Naive thymus-derived CD8-positive, alpha-beta T cell (primary cell): ENCODE measurements around the gene TPO. TPM values are rescaled to one million over a fixed set of nuclear protein-coding genes. Genes with fewer than 3 reads are reported as not detected.

Experiments used
- ATAC-seq, 2 donors: fragments of 150-1000 bp; cut with Tn5 transposase in 1 of 2; sonication (Bioruptor Pico), chemical (Tn5 transposase) in 1 of 2; 1 replicate in 1 of 2; 2 replicates in 1 of 2; pipeline ENCODE4 v1.10.0; 2021; ENCODE audit warnings: mild to moderate bottlenecking in 2 of 2, moderate library complexity in 2 of 2
- POLR2A ChIA-PET: fragments of 350-600 bp; sonication (Branson Sonifier 250); formaldehyde crosslinking; loops from one replicate; lab custom pipeline; 2021; ENCODE audit warnings: antibody characterized with exemption; lab: Charles Lee
- DNase-seq, 10 donors: peaks; one replicate each; pipeline versions ENCODE4 v3.0.0 to v3.0.0-alpha.2; 2020 to 2022
- H3K27ac Mint-ChIP-seq, 10 donors: one replicate each; pipeline ENCODE4 v1.8.0; 2020 to 2022; ENCODE audit warnings: mild to moderate bottlenecking in 10 of 10, mixed read lengths in 10 of 10, moderate library complexity in 4 of 10, inconsistent platforms in 1 of 10
- H3K27me3 Mint-ChIP-seq, 5 donors: one replicate each; pipeline ENCODE4 v1.8.0; 2021 to 2022; ENCODE audit warnings: mixed read lengths in 5 of 5
- H3K36me3 Mint-ChIP-seq, 3 donors: one replicate each; pipeline ENCODE4 v1.8.0; 2020 to 2022; ENCODE audit warnings: mixed read lengths in 3 of 3, mild to moderate bottlenecking in 2 of 3, inconsistent platforms in 1 of 3
- H3K4me1 Mint-ChIP-seq, 4 donors: one replicate each; pipeline ENCODE4 v1.8.0; 2021 to 2022; ENCODE audit warnings: mixed read lengths in 4 of 4
- H3K4me3 Mint-ChIP-seq, 10 donors: one replicate each; pipeline ENCODE4 v1.8.0; 2020 to 2022; ENCODE audit warnings: mild to moderate bottlenecking in 10 of 10, mixed read lengths in 10 of 10, moderate library complexity in 6 of 10, inconsistent platforms in 1 of 10
- H3K9me3 Mint-ChIP-seq, 9 donors: one replicate each; pipeline ENCODE4 v1.8.0; 2020 to 2022; ENCODE audit warnings: mixed read lengths in 9 of 9, mild to moderate bottlenecking in 3 of 9, inconsistent platforms in 1 of 9, moderate library complexity in 1 of 9
- polyA plus RNA-seq, 3 donors: library from polyadenylated mRNA; unstranded; fragments of 300-500 nt; fragmentation: Illumina TruSeq; gene quantifications; one replicate each; pipeline ENCODE4 v1.2.3, GENCODE V29; 2021
- total RNA-seq, 8 experiments: library from RNA in 2 of 8; stranded (reverse) in 2 of 8; gene quantifications; one replicate each; pipeline ENCODE4 v1.2.3 and lab custom pipeline; 2021 to 2026

Gene TPO
- total and polyA plus RNA-seq, 5 experiments from 2014 or later: not detected

DNA sequence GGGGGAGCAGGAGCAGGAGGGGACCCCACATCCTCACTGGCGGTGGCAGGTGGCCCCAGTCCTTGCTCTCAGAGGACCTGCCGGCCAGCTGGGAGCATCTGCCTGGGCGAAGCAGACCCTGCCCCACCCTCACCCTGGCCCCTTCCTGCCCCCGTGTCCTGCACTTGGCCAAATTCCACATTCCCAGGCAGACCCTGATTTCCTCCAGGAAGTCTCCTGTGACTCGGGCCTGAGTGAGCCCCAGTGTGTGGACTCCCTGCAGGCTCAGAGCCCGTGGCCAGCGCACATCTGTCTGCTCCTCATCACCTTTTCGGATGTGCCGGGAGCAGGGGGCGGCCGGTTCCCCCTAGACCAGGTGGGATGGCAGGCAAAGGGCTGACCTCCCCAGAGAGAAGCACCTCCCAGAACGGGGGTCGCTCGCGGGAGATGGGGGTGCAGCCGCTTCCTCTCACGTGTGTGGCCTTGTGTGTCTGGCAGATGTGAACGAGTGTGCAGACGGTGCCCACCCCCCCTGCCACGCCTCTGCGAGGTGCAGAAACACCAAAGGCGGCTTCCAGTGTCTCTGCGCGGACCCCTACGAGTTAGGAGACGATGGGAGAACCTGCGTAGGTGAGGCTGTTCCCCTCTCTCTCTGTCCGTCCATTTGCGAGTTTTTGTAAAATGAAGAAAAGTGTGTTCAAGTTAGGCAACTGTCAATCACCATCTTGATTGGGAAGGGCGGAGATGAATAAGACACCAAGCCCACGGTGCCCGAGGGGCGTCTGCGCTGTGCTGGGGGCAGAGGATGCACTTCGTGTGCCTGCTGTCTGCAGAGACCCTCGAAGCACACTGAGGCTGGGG is 90.4 kb downstream of the TPO start:
- Mint-ChIP-seq H3K4me1 (peaks cover under 1 to 4% (median 3%) of the 10 kb centered on the region in 4 donors), H3K9me3 (no peaks in the 10 kb centered on the region), H3K27ac (no peak overlapping the region), H3K36me3 (no peaks in the 10 kb centered on the region), H3K4me3 (no peak overlapping the region), H3K27me3 (no peaks in the 10 kb centered on the region)
- ATAC-seq (no peak), DNase-seq (peak in 1 of 10 donors; percentile 60)
- POLR2A ChIA-PET: interaction anchor here (0.6 kb wide), 1 partner anchor 1424 kb away, joined by 3 read pairs; no protein-coding TSS in a partner anchor

DNA sequence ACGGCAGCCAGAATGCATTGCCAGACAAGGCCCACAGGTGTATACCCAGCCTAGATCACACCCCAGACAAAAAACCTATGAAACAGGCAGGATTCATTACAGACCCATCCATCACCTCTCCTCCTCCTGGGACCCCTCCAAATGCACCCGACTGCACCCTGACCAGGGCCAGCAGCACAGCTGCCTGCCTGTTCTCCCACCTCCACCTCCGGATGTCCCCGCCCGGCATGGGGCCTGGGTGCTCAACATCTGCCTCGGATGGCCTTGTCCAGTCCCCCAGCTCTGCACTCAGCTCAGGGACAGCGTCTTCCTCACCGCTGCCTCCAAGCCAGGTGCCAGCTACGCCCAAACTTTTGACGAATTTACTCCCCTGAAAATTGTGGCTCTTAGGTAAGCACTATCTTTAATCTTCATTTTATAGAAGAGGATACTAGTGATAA is 91.1 kb downstream of the TPO start:
- H3K4me3 Mint-ChIP-seq: no peak overlapping the region
- H3K4me1 Mint-ChIP-seq: peaks cover 6 to 10% (median 9%) of the 10 kb centered on the region in 4 donors
- POLR2A ChIA-PET: interaction anchor here (0.6 kb wide), 1 partner anchor 1425 kb away, joined by 3 read pairs; no protein-coding TSS in a partner anchor
- no peaks in the 10 kb centered on the region for H3K36me3 Mint-ChIP-seq
- H3K27ac Mint-ChIP-seq: no peak overlapping the region
- H3K9me3 Mint-ChIP-seq: peaks cover 0 to 2% (median 0%) of the 10 kb centered on the region in 9 donors
- peak in 1 of 10 donors; percentile 42 for DNase-seq
- no peaks in the 10 kb centered on the region for H3K27me3 Mint-ChIP-seq
- ATAC-seq: no peak

DNA sequence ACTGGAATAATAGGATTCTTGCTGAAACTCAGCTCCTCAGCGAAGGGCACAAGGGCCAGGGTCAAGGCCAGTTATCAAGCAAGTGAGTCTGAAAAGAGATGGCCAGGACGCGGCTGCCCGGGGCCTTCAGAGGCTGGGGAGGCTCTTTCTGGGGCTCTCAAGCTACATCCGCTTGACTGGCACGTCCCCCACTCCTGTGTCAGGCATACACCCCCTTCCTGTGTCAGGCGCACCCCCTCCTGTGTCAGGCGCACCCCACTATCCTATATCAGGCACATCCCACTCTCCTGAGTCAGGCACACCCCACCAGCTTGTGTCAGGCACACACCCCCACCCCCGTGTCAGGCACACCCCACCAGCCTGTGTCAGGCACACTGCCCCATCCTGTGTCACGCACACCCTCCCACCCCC is 91.8 kb downstream of the TPO start:
- no peak for ATAC-seq
- POLR2A ChIA-PET: no interaction called here
- Mint-ChIP-seq H3K27me3 (no peaks in the 10 kb centered on the region), H3K9me3 (peaks cover 0 to 2% (median 0%) of the 10 kb centered on the region in 9 donors), H3K27ac (no peak overlapping the region), H3K4me3 (no peak overlapping the region), H3K36me3 (no peaks in the 10 kb centered on the region), H3K4me1 (peaks cover 13 to 17% (median 16%) of the 10 kb centered on the region in 4 donors)
- peak in 1 of 10 donors; percentile 57 for DNase-seq

DNA sequence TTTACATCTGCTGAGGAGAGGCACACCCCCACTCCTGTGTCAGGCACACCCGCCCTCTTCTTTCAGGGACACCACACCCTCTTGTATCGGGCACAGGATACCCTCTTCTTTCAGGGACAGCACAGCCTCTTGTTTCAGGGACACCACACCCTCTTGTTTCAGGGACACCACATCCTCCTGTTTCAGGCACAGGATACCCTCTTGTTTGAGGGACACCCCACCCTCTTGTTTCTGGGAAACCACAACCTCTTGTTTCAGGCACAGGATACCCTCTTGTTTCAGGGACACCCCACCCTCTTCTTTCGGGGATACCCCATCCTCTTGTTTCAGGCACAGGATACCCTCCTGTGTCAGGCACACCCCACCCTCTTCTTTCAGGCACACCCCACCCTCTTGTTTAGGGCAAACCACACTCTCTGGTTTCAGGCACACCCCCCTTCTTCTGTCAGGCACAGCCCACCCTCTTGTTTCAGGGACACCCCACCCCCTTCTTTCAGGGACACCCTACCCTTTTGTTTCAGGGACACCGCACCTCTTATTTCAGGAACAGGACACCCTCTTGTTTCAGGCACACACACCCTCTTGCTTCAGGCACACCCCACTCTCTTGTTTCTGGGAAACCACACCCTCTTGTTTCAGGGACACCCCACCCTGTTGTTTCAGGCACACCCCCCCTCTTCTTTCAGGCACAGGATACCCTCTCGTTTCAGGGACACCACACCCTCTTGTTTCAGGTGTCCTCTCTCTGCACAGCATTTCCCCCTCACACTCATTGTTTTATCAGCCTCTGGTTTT is 96.2 kb downstream of the TPO start:
- ATAC-seq: peak; percentile 71 to 94
- peak overlapping the region; percentile 78 to 93 (median 88) for H3K27ac Mint-ChIP-seq
- H3K4me3 Mint-ChIP-seq: peak overlapping the region; percentile 40 to 83 (median 72)

DNA sequence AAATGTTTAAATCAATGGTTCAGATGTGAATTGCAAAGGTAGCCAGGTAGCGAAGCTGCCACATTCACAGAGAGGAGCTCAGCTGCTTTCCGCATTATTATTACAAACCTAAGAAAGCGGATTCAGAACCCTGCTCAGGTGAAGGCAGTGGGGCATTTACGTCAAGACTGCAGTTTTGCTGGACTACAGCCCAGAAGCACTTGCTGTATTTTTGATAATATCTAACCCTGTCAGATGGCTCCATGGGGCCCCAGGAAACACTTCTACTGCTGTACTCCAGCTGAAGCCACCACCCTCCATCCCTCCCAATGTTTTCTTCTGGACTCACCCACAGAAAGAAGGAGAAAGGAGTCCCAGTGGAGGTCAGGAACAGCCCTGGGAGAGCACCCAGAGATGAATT is 96.9 kb downstream of the TPO start:
- POLR2A ChIA-PET: no interaction called here
- ATAC-seq: no peak
- Mint-ChIP-seq H3K27me3 (no peaks in the 10 kb centered on the region), H3K4me3 (peak overlapping the region in 6 of 10 donors; percentile 40 to 82 (median 78)), H3K27ac (peak overlapping the region in 8 of 10 donors; percentile 78 to 93 (median 88)), H3K4me1 (peaks cover 23 to 30% (median 26%) of the 10 kb centered on the region in 4 donors), H3K9me3 (peaks cover 0 to 2% (median 0%) of the 10 kb centered on the region in 9 donors), H3K36me3 (no peaks in the 10 kb centered on the region)
- no peak for DNase-seq

More for the DNA sequence above, 96.2 kb downstream of the TPO start:
- Mint-ChIP-seq H3K36me3 (no peaks in the 10 kb centered on the region), H3K4me1 (peaks cover 23 to 30% (median 26%) of the 10 kb centered on the region in 4 donors), H3K27me3 (no peaks in the 10 kb centered on the region), H3K9me3 (peaks cover 0 to 2% (median 0%) of the 10 kb centered on the region in 9 donors)
- peak in 7 of 10 donors; percentile 3 to 68 (median 40) for DNase-seq
- POLR2A ChIA-PET: no interaction called here

DNA sequence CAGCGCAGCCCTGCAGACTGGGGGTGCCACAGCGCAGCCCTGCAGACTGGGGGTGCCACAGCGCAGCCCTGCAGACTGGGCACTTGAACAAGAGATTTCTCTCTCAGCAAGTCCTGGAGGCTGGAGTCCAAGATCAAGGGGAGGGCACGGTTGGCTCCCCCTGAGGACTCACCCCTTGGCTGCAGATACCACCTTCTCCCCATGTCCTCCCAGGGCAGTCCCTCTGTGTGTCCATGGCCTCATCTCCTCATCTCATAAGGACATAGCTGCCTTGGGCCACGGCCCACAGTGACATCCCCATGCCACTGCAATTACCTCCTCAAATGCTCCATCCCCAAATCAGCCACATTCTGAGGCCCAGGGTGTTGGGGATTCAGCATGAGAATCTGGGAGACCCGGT is 98.2 kb downstream of the TPO start:
- Mint-ChIP-seq H3K27me3 (no peaks in the 10 kb centered on the region), H3K4me1 (peaks cover 23 to 30% (median 26%) of the 10 kb centered on the region in 4 donors), H3K27ac (peak overlapping the region in 2 of 10 donors; percentile 15 to 37), H3K36me3 (no peaks in the 10 kb centered on the region), H3K9me3 (peaks cover 0 to 2% (median 0%) of the 10 kb centered on the region in 9 donors), H3K4me3 (no peak overlapping the region)
- POLR2A ChIA-PET: no interaction called here
- ATAC-seq (no peak), DNase-seq (no peak)

DNA sequence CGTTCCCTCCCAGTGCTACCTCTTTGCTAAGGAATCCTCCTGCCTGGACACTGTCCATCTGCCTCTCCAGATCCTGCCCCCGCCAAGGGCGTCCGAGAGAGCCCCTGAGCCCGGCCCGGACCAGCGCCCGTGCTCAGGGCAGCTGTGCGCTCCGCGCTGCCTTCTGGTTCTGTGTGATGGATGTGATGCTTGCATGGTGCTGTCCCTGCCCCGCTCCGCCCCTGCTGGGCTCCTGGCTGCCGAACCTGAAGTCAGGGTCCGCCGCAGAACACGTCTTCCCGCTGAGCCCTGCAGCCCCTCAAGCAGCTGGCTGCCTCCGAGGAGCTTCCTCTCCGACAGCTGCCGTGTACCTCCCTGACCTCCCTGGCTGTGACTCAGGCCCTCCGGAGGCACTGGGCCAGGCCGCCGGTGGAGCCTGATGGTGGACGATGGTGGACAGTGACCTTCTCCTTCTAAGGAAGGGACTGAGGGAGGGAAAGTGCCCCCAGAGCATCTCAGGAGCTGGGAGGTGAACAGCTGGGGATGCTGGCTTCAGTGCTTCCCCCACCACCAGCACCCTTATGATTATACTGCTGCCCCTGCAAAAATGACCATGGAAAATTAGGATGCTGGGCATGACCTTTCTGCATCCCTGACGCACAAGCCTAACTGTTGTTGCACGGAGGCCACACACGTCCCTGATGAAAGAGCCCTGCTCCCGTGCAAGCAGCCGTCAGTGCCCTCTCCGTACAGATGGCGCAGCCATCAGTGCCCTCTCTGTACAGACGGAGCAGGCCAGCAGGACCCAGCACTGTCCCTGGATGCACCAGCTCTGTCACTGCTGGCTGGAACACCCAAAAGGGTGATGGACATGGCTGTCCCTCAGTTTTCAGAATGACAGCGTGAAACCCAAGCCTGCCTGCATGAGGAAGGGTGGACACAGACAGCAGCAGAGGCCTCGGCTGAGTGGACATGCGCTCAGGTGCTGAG is 99.3 kb downstream of the TPO start:
- no peaks in the 10 kb centered on the region for H3K36me3 Mint-ChIP-seq
- no peak overlapping the region for H3K4me3 Mint-ChIP-seq
- peaks cover 0 to 2% (median 0%) of the 10 kb centered on the region in 9 donors for H3K9me3 Mint-ChIP-seq
- DNase-seq: no peak
- H3K4me1 Mint-ChIP-seq: peaks cover 26 to 34% (median 28%) of the 10 kb centered on the region in 4 donors
- POLR2A ChIA-PET: no interaction called here
- no peaks in the 10 kb centered on the region for H3K27me3 Mint-ChIP-seq
- H3K27ac Mint-ChIP-seq: peak overlapping the region in 2 of 10 donors; percentile 27 to 87
- no peak for ATAC-seq

DNA sequence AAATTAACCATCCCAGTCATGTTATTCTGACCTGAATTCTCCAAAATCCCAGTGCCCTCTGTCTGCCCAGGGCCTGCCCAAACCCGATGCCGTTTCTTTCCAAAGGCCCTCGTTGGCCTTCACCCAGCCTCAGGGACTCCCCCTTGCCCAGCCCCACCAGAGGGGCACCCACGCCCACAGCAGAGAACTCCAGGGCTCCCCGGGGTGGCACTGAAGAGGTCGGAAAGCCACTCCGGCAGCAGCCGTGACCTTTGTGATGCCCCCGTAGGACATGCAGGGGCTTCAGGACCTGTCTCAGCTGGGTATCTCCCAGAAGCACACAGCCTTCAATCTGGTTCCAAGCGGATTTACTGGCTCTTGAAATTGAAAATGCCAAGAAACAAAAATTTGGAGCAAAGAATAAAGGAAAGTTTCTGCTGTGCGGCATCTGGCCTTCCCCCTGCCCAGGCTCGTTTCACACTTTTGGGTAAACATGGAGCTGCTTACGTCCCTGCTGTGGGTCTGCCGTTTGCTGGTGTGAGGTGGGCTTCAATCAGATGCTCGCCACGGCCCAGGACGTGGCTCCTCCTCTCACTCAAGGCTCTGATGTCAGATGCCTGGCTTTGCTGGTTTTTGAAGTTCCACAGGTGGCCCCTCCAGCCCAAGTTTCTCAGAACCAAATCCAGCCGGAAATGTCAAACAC is 101.3 kb downstream of the TPO start:
- Mint-ChIP-seq H3K9me3 (no peaks in the 10 kb centered on the region), H3K27me3 (no peaks in the 10 kb centered on the region), H3K4me1 (peaks cover 31 to 40% (median 36%) of the 10 kb centered on the region in 4 donors), H3K36me3 (no peaks in the 10 kb centered on the region), H3K27ac (peak overlapping the region in 1 of 10 donors; percentile 59), H3K4me3 (no peak overlapping the region)
- no peak for ATAC-seq
- POLR2A ChIA-PET: no interaction called here
- DNase-seq: no peak

DNA sequence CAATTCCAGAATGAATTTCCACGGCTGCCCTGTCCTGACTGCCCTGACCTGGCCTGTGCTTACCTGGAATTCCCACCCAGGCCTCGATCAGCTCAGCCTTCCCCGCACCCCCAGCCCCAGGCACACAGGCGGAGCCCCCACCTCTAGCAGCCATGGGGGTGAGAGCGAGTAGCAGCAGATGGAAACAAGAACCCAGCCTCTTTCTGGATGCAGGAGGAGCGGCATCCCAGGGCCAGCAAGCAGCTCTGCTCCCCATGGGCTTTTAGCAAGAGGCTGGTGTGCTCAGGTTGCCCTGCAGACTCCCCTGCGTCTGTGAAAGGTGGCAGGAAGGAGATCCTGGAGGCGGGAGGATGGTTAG is 101.8 kb downstream of the TPO start:
- H3K4me3 Mint-ChIP-seq: no peak overlapping the region
- peaks cover 26 to 35% (median 33%) of the 10 kb centered on the region in 4 donors for H3K4me1 Mint-ChIP-seq
- no peaks in the 10 kb centered on the region for H3K36me3 Mint-ChIP-seq
- H3K27me3 Mint-ChIP-seq: no peaks in the 10 kb centered on the region
- no peak for DNase-seq
- H3K27ac Mint-ChIP-seq: peak overlapping the region in 5 of 10 donors; percentile 52 to 81 (median 75)
- ATAC-seq: no peak
- H3K9me3 Mint-ChIP-seq: no peaks in the 10 kb centered on the region
- POLR2A ChIA-PET: no interaction called here

DNA sequence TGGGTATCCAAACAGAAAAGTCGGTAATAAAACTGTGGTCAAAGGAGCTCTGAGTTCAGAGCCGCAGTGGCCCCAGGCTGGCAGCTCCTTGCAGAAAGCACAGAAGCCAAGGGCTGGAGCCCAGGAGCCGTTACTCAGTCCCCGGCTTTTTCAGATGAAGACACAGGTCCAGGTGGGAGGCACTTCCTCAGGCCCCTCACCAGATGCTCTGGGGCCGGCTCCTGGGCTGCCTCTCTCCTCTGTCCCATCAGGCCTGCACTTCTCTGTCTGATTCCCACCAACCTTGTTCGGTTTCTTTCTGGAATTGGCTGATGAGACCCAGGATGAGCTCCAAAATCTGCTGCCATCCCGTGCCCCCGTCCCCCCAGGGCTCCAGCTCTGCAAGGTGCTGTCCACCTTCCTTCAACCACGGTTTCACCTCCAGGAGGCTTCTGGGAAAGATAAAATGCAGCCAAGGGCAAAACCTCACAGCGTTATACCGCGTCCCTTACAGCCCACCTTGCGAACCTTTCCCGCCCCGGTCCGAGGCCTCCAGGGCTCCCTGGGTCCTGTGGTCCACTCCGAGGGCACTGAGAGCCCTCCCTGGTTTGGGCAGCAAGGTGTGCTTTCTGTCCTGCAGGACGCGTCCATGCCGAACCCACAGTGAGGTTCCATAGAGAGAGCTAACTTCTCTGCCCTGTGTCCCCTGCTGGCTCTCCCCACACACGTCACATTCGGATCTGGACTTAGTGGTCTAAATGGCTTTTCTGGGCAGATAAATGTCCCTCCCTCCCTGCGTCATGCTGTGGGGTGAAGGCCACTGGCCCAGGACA is 102.9 kb downstream of the TPO start:
- DNase-seq: no peak
- no peak for ATAC-seq
- Mint-ChIP-seq H3K4me1 (peaks cover 24 to 28% (median 27%) of the 10 kb centered on the region in 4 donors), H3K27ac (peak overlapping the region in 4 of 10 donors; percentile 20 to 48 (median 41)), H3K4me3 (no peak overlapping the region), H3K9me3 (no peaks in the 10 kb centered on the region), H3K36me3 (no peaks in the 10 kb centered on the region), H3K27me3 (no peaks in the 10 kb centered on the region)
- POLR2A ChIA-PET: no interaction called here

DNA sequence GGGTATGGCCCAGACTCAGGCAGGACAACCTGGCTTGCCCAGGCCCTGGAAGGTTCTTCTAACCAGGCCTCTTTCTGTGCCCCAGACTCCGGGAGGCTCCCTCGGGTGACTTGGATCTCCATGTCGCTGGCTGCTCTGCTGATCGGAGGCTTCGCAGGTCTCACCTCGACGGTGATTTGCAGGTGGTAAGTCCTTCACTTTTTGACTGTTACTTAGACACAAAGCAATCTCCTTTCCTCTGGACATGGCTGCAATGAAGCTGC is 103.5 kb downstream of the TPO start:
- H3K27me3 Mint-ChIP-seq: no peaks in the 10 kb centered on the region
- H3K36me3 Mint-ChIP-seq: no peaks in the 10 kb centered on the region
- POLR2A ChIA-PET: no interaction called here
- H3K27ac Mint-ChIP-seq: peak overlapping the region in 4 of 10 donors; percentile 31 to 48 (median 41)
- DNase-seq (no peak), ATAC-seq (no peak)
- H3K4me3 Mint-ChIP-seq: no peak overlapping the region
- peaks cover 22 to 28% (median 24%) of the 10 kb centered on the region in 4 donors for H3K4me1 Mint-ChIP-seq
- H3K9me3 Mint-ChIP-seq: no peaks in the 10 kb centered on the region
